OCI-LY3 (cell line): ENCODE data around the gene RBBP9.

Experiments
- EZH2phosphoT487 ChIP-seq: fragments of 200-600 bp; shearing (Covaris generic); IDR thresholded peaks from 2 replicates; pipeline ENCODE4 v1.6.1; 2018; ENCODE audit warnings: antibody characterized with exemption, mixed run types, low read depth
- TF ChIP-seq, protein P1 (sequence below): fragments of 200-600, 300-600 bp; sonication (generic); IDR thresholded peaks from 2 replicates; pipeline ENCODE4 v1.5.1; 2014; ENCODE audit warnings: antibody characterized with exemption, low read length, low read depth

DNA sequence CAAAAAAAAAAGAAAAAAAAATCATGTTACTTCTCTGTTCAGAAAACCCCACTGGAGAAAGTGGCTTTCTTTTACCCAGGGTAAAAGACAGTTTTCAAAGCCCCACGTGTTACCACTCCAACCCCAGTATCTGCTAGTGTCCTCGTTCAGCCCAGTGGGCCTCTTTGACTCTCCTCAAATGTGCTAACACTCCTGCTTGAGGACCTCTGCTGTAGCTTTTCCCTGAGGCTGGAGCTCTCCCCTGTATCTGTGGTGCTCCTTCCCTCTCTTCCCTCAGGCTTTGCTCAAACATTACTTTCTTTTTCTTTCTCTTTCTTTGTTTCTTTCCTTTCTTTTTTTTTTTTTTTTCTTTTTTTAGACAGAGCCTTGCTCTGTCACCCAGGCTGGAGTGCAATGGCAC, 26.0 kb upstream of the RBBP9 start:
- no peak for TF ChIP-seq EZH2phosphoT487
- TF ChIP-seq, protein P1, sequence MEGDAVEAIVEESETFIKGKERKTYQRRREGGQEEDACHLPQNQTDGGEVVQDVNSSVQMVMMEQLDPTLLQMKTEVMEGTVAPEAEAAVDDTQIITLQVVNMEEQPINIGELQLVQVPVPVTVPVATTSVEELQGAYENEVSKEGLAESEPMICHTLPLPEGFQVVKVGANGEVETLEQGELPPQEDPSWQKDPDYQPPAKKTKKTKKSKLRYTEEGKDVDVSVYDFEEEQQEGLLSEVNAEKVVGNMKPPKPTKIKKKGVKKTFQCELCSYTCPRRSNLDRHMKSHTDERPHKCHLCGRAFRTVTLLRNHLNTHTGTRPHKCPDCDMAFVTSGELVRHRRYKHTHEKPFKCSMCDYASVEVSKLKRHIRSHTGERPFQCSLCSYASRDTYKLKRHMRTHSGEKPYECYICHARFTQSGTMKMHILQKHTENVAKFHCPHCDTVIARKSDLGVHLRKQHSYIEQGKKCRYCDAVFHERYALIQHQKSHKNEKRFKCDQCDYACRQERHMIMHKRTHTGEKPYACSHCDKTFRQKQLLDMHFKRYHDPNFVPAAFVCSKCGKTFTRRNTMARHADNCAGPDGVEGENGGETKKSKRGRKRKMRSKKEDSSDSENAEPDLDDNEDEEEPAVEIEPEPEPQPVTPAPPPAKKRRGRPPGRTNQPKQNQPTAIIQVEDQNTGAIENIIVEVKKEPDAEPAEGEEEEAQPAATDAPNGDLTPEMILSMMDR: no peak
